Colonic mucosa (tissue), 4 donors: Measurements from ENCODE around the gene HTATSF1. TPM values are rescaled to one million over a fixed set of nuclear protein-coding genes. Genes with fewer than 3 reads are reported as not detected.

Experiments used
- DNase-seq: peaks from one replicate; pipeline ENCODE4 v3.0.0-alpha.2; 2020
- H3K27ac ChIP-seq: fragments of 200-600 bp; one replicate; pipeline ENCODE4 v1.8.0; 2021
- H3K27me3 ChIP-seq: fragments of 200-600 bp; one replicate; pipeline ENCODE4 v1.8.0; 2021
- H3K36me3 ChIP-seq: fragments of 200-600 bp; one replicate; pipeline ENCODE4 v1.8.0; 2021
- H3K4me1 ChIP-seq: fragments of 200-600 bp; one replicate; pipeline ENCODE4 v1.8.0; 2021; ENCODE audit warnings: mild to moderate bottlenecking
- H3K4me3 ChIP-seq: fragments of 200-600 bp; one replicate; pipeline ENCODE4 v1.8.0; 2021
- H3K9ac ChIP-seq, 2 donors: one replicate each; pipeline ENCODE4 v1.7.0; 2013; ENCODE audit warnings: control low read depth in 2 of 2, low read depth in 2 of 2, low read length in 2 of 2
- H3K9me3 ChIP-seq: fragments of 200-600 bp; one replicate; pipeline ENCODE4 v1.8.0; 2021
- CTCF ChIP-seq: fragments of 200-600 bp; IDR thresholded peaks from one replicate; pipeline ENCODE4 v1.8.0; 2022; ENCODE audit warnings: antibody characterized with exemption, mild to moderate bottlenecking
- intact Hi-C: fragments of 100-400 bp; cut with DNase I; formaldehyde crosslinking; loops from one replicate; pipeline ENCODE4 v1.14.1; 2022
- total RNA-seq, 2 donors: library from RNA; stranded (reverse); fragmentation: NEBNext Ultra II Directional in 1 of 2; extraction: Animal tissue kit (Norgen Biotek cat#: 25700) in 1 of 2; gene quantifications; one replicate each; pipeline ENCODE4 v1.2.1, GENCODE V29; 2021
- donor health status: healthy.
- donor health status: DM: no; HTN: no; CAD: no.
- donor health status: DM: no; HTN: no; CAD: no.

HTATSF1 gene
- total RNA-seq, 2 donors from 2014 or later, result 30.6 to 35.9 TPM

DNA sequence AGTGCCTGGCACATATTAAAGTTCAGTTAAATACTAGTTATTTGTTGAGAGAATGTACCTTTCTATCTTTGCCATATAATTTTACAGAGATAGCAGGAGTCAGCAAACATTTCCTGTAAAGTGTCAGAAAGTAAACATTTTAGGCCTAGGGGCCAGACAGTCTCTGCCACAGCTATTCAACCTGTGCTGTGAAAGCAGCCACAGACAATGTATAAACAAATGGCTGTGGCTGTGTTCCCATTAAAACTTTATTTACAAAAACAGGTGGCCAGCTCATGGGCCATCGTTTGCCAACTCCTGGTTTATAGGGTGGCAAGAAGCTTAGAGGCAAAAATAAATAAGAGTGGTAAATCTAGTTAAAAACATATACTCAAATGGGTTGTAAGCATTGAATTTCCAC lies 43.6 kb upstream of the HTATSF1 start:
- DNase-seq, result no peak
- no peak for TF ChIP-seq CTCF
- Histone ChIP-seq H3K27me3 (no peaks in the 10 kb centered on the region), H3K9ac (no peak overlapping the region), H3K4me1 (no peaks in the 10 kb centered on the region), H3K36me3 (no peaks in the 10 kb centered on the region), H3K27ac (no peak overlapping the region), H3K9me3 (no peaks in the 10 kb centered on the region), H3K4me3 (no peak overlapping the region)
- intact Hi-C loops, result no loop called here

- no peak for DNase-seq
- no peaks in the 10 kb centered on the region for H3K36me3 ChIP-seq
- TF ChIP-seq CTCF, result no peak
- no peaks in the 10 kb centered on the region for H3K4me1 ChIP-seq
- H3K9ac ChIP-seq, result no peak overlapping the region
- no peak overlapping the region for H3K27ac ChIP-seq
- no peaks in the 10 kb centered on the region for H3K27me3 ChIP-seq
- intact Hi-C loops, result no loop called here
- H3K4me3 ChIP-seq, result no peak overlapping the region
- no peaks in the 10 kb centered on the region for H3K9me3 ChIP-seq
Measured at GRCh38 chrX:136456133-136456532, 41.3 kb upstream of the HTATSF1 start.

DNA sequence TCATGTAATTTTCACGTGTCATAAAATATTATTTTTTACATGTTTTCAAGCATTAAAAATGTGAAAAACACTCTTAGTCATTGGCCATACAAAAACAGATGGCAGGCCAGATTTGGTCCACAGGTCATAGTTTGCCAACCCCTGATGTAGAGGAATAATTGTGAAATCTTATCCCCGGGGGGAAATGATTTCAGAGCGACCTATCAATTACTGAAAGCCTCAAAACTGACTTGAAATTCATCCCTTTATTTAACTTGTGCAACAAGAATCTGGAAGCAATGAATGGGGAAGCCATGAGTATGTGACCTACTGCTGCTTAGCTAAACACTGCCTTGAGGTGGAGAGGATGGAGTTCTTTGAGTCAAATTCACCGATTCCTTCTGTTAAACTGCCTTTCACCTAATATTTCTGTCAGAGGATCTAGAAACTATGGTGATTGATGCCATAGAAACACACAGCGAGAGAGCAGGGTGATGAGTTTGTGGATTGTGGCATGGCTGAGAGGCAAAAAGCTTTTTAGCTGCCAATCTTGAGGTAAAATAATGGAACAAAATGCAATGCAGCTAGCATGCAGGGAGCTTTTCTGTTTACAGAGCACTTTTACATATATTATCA lies 40.0 kb upstream of the HTATSF1 start:
- Histone ChIP-seq H3K27me3 (no peaks in the 10 kb centered on the region), H3K27ac (no peak overlapping the region), H3K4me3 (no peak overlapping the region), H3K4me1 (no peaks in the 10 kb centered on the region), H3K36me3 (no peaks in the 10 kb centered on the region), H3K9me3 (no peaks in the 10 kb centered on the region), H3K9ac (no peak overlapping the region)
- TF ChIP-seq CTCF, result no peak
- no peak for DNase-seq
- intact Hi-C loops, result no loop called here

GRCh38 chrX:136464589-136464988 lies 32.8 kb upstream of the HTATSF1 start:
- Histone ChIP-seq H3K36me3 (no peaks in the 10 kb centered on the region), H3K27me3 (no peaks in the 10 kb centered on the region), H3K4me1 (no peaks in the 10 kb centered on the region), H3K9me3 (no peaks in the 10 kb centered on the region), H3K4me3 (no peak overlapping the region), H3K27ac (no peak overlapping the region), H3K9ac (no peak overlapping the region)
- intact Hi-C loops, result no loop called here
- TF ChIP-seq CTCF, result no peak
- DNase-seq, result no peak

DNA sequence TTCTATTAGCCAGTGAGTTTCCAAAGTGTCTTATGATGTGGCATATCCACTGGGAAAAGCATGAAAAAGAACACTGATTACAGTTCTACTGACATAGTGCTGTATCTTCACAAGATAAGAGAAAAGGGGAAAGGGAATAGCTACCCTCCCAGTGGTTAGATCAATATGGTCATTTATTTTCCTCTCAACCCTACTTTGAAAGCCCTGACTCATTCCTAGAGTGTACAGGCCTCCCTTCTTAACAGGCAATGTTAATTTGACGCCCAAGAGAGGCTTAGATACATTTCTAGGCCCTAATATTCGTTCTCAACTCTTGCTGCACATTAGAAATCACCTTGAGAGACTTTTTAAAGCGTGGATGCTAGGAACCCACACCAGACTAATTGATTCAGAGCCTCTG lies 30.1 kb upstream of the HTATSF1 start:
- Histone ChIP-seq H3K9ac (no peak overlapping the region), H3K4me1 (no peaks in the 10 kb centered on the region), H3K27me3 (no peaks in the 10 kb centered on the region), H3K27ac (no peak overlapping the region), H3K36me3 (no peaks in the 10 kb centered on the region), H3K4me3 (no peak overlapping the region), H3K9me3 (no peaks in the 10 kb centered on the region)
- intact Hi-C loops, result no loop called here
- DNase-seq, result no peak
- TF ChIP-seq CTCF, result no peak
